HEK293 (cell line): ENCODE results near the gene BIN2.

Source experiments
- CTCF ChIP-seq: fragments of 450-650 bp; formaldehyde crosslinking; IDR thresholded peaks from 2 replicates; pipeline ENCODE4 v1.5.1; 2016; ENCODE audit warnings: missing biosample characterization, missing genetic modification characterization
- KLF1 ChIP-seq: fragments of 450-650 bp; formaldehyde crosslinking; IDR thresholded peaks from 2 replicates; pipeline ENCODE4 v1.5.1; 2016; ENCODE audit warnings: missing biosample characterization, missing genetic modification characterization
- PATZ1 ChIP-seq: fragments of 450-650 bp; formaldehyde crosslinking; IDR thresholded peaks from 2 replicates; pipeline ENCODE4 v1.5.1; 2016; ENCODE audit warnings: missing biosample characterization, missing genetic modification characterization
- PRDM4 ChIP-seq: fragments of 450-650 bp; formaldehyde crosslinking; IDR thresholded peaks from 2 replicates; pipeline ENCODE4 v1.5.1; 2017; ENCODE audit warnings: missing biosample characterization, missing genetic modification characterization
- TRIM28 ChIP-seq: IDR thresholded peaks from 2 replicates; pipeline ENCODE4 v1.6.1; 2011; ENCODE audit warnings: low read length, control low read depth, borderline replicate concordance
- ZFP37 ChIP-seq: fragments of 450-650 bp; formaldehyde crosslinking; IDR thresholded peaks from 2 replicates; pipeline ENCODE4 v1.5.1; 2016; ENCODE audit warnings: missing biosample characterization, missing genetic modification characterization
- ZNF362 ChIP-seq: fragments of 450-650 bp; formaldehyde crosslinking; IDR thresholded peaks from 2 replicates; pipeline ENCODE4 v1.5.1; 2016; ENCODE audit warnings: missing biosample characterization, missing genetic modification characterization
- ZNF629 ChIP-seq: fragments of 450-650 bp; formaldehyde crosslinking; IDR thresholded peaks from 2 replicates; pipeline ENCODE4 v1.5.1; 2017; ENCODE audit warnings: missing biosample characterization, missing genetic modification characterization
- ZNF639 ChIP-seq: fragments of 450-650 bp; formaldehyde crosslinking; IDR thresholded peaks from 2 replicates; pipeline ENCODE4 v1.5.1; 2016; ENCODE audit warnings: missing biosample characterization, missing genetic modification characterization
- ZSCAN30 ChIP-seq: fragments of 450-650 bp; IDR thresholded peaks from 2 replicates; pipeline ENCODE4 v1.5.1; 2018; ENCODE audit warnings: missing biosample characterization, mild to moderate bottlenecking, missing genetic modification characterization, moderate library complexity

GRCh38 chr12:51370667-51371066, 46.7 kb upstream of the BIN2 start:
- TF ChIP-seq CTCF (tag by site-specific recombination): no peak
- no peak for TF ChIP-seq ZNF629
- no peak for TF ChIP-seq PRDM4 (tag by site-specific recombination)
- no peak for TF ChIP-seq ZFP37 (tag by site-specific recombination)
- TF ChIP-seq ZSCAN30 (tag by site-specific recombination): no peak
- TF ChIP-seq ZNF362 (tag by site-specific recombination): no peak
- no peak for TF ChIP-seq KLF1 (tag by site-specific recombination)
- no peak for TF ChIP-seq PATZ1 (tag by site-specific recombination)
- TF ChIP-seq TRIM28: no peak
- no peak for TF ChIP-seq ZNF639 (tag by site-specific recombination)
